Suprapubic skin (tissue), 3 donors: ENCODE measurements around the gene NLE1.
"Not testable (repeated sequence)": the region's sequence is repeated elsewhere in the genome, so short reads cannot be mapped to it uniquely, and the experiment has no call there.

ENCODE experiments used
- CTCF ChIP-seq, 2 donors: fragments of 200-600 bp in 1 of 2; fragments of 450-650 bp in 1 of 2; sonication (generic) in 1 of 2; IDR thresholded peaks; one replicate each; pipeline ENCODE4 v1.5.1; 2016 to 2019; ENCODE audit warnings: antibody characterized with exemption in 2 of 2, mild to moderate bottlenecking in 1 of 2, moderate library complexity in 1 of 2
- POLR2AphosphoS5 ChIP-seq, 3 donors: sonication (generic); formaldehyde crosslinking; IDR thresholded peaks; one replicate each; pipeline ENCODE4 v1.6.1; 2017; ENCODE audit warnings: antibody characterized with exemption in 3 of 3

- TF ChIP-seq CTCF, POLR2AphosphoS5 (IDR thresholded peaks at IDR 0.05): not testable (repeated sequence)
These were observed 51.4 kb downstream of the NLE1 start for GRCh38 chr17:35090707-35091106.
